ENCODE results near the gene OR1J1. TPM values are rescaled to one million over a fixed set of nuclear protein-coding genes. Genes with fewer than 3 reads are reported as not detected.

The OR1J1 gene, protein sequence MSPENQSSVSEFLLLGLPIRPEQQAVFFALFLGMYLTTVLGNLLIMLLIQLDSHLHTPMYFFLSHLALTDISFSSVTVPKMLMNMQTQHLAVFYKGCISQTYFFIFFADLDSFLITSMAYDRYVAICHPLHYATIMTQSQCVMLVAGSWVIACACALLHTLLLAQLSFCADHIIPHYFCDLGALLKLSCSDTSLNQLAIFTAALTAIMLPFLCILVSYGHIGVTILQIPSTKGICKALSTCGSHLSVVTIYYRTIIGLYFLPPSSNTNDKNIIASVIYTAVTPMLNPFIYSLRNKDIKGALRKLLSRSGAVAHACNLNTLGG
- not detected in 2 replicates for total RNA-seq

- ChIA-PET CTCF (no interaction called here), POLR2A (no interaction called here)
- H3K9me3 Mint-ChIP-seq, result no peaks in the 10 kb centered on the region
- DNase-seq (no peak), ATAC-seq (ENCODE audit: low read depth) (no peak)
- H3K4me1 Mint-ChIP-seq, result no peaks in the 10 kb centered on the region
- TF ChIP-seq, protein P1, sequence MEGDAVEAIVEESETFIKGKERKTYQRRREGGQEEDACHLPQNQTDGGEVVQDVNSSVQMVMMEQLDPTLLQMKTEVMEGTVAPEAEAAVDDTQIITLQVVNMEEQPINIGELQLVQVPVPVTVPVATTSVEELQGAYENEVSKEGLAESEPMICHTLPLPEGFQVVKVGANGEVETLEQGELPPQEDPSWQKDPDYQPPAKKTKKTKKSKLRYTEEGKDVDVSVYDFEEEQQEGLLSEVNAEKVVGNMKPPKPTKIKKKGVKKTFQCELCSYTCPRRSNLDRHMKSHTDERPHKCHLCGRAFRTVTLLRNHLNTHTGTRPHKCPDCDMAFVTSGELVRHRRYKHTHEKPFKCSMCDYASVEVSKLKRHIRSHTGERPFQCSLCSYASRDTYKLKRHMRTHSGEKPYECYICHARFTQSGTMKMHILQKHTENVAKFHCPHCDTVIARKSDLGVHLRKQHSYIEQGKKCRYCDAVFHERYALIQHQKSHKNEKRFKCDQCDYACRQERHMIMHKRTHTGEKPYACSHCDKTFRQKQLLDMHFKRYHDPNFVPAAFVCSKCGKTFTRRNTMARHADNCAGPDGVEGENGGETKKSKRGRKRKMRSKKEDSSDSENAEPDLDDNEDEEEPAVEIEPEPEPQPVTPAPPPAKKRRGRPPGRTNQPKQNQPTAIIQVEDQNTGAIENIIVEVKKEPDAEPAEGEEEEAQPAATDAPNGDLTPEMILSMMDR (IDR thresholded peaks at IDR 0.05), result no peak
- no peaks in the 10 kb centered on the region for H3K36me3 Mint-ChIP-seq (ENCODE audit: low read depth)
- H3K4me3 Mint-ChIP-seq, result no peak within 1 kb of the TSS
- peaks cover 47% of the 10 kb centered on the region for H3K27me3 Mint-ChIP-seq
- no peak within 1 kb of the TSS for H3K27ac Mint-ChIP-seq
- intact Hi-C loops (cut with micrococcal nuclease), result no loop called here
These were observed at the start of gene OR1J1 for GRCh38 chr9:122477826-122478225. Gene OR1J1 (minus strand): TSS chr9:122477926. CDS start chr9:122477926, 0 bp downstream.

- intact Hi-C loops (cut with micrococcal nuclease), result no loop called here
- CTCF ChIA-PET, result interaction anchor here (0.7 kb wide), 1 partner anchor 29 kb away, joined by 3 read pairs; no protein-coding TSS in a partner anchor
- ATAC-seq (ENCODE audit: low read depth) (no peak), DNase-seq (no peak)
- no peak within 1 kb of the TSS for H3K4me3 Mint-ChIP-seq
- TF ChIP-seq, protein P1 (IDR thresholded peaks at IDR 0.05), result no peak
- H3K4me1 Mint-ChIP-seq, result no peaks in the 10 kb centered on the region
- no peaks in the 10 kb centered on the region for H3K9me3 Mint-ChIP-seq
- no peaks in the 10 kb centered on the region for H3K36me3 Mint-ChIP-seq (ENCODE audit: low read depth)
- POLR2A ChIA-PET, result no interaction called here
- H3K27me3 Mint-ChIP-seq, result peaks cover 14% of the 10 kb centered on the region
- H3K27ac Mint-ChIP-seq, result no peak within 1 kb of the TSS
These were observed 49.5 kb upstream of the OR1J1 start, which contains the start of gene OR1N1 for GRCh38 chr9:122527193-122527592. Gene OR1N1 (minus strand): TSS chr9:122527293. CDS start chr9:122527293, 0 bp downstream.

GRCh38 chr9:122526602-122527001, 48.9 kb upstream of the OR1J1 start:
- Mint-ChIP-seq H3K36me3 (ENCODE audit: low read depth) (no peaks in the 10 kb centered on the region), H3K4me1 (no peaks in the 10 kb centered on the region), H3K27me3 (peaks cover 14% of the 10 kb centered on the region), H3K4me3 (no peak overlapping the region), H3K9me3 (no peaks in the 10 kb centered on the region), H3K27ac (no peak overlapping the region)
- no peak for DNase-seq
- intact Hi-C loops (cut with micrococcal nuclease), result no loop called here
- TF ChIP-seq, protein P1 (IDR thresholded peaks at IDR 0.05), result no peak
- ATAC-seq (ENCODE audit: low read depth), result no peak
- ChIA-PET POLR2A (no interaction called here), CTCF (no interaction called here)

- intact Hi-C loops (cut with micrococcal nuclease), result no loop called here
- peaks cover 15% of the 10 kb centered on the region for H3K27me3 Mint-ChIP-seq
- H3K4me3 Mint-ChIP-seq, result no peak overlapping the region
- no peaks in the 10 kb centered on the region for H3K36me3 Mint-ChIP-seq (ENCODE audit: low read depth)
- H3K9me3 Mint-ChIP-seq, result no peaks in the 10 kb centered on the region
- POLR2A ChIA-PET, result no interaction called here
- H3K4me1 Mint-ChIP-seq, result no peaks in the 10 kb centered on the region
- no peak for ATAC-seq (ENCODE audit: low read depth)
- TF ChIP-seq, protein P1 (IDR thresholded peaks at IDR 0.05), result no peak
- H3K27ac Mint-ChIP-seq, result no peak overlapping the region
- CTCF ChIA-PET, result no interaction called here
- no peak for DNase-seq
These were observed 41.6 kb upstream of the OR1J1 start for GRCh38 chr9:122519376-122519775.

DNA sequence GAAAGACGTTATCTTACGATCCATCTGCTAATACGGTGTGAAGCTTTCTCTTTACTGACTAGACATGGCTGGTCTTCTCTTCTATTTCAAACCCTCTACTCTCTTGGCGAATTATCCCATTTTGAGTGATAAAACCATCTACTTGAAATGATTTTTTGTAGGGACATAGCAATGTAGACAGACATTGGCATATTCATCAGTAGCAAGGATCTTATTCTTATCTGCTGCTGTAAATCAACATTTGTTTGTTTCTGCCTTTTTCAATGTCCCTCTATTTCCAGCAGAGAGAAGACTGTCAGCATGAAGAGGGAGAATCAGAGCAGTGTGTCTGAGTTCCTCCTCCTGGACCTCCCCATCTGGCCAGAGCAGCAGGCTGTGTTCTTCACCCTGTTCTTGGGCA, 41.1 kb upstream of the OR1J1 start, which contains the start of gene OR1J4:
OR1J4 (plus strand) TSS at position 301 of the 400 bp plus-strand sequence; CDS start at position 301, 0 bp downstream.
- H3K27me3 Mint-ChIP-seq, result peaks cover 18% of the 10 kb centered on the region
- ATAC-seq (ENCODE audit: low read depth) (no peak), DNase-seq (no peak)
- no peak within 1 kb of the TSS for H3K27ac Mint-ChIP-seq
- no peaks in the 10 kb centered on the region for H3K36me3 Mint-ChIP-seq (ENCODE audit: low read depth)
- intact Hi-C loops (cut with micrococcal nuclease), result no loop called here
- POLR2A ChIA-PET, result no interaction called here
- no peaks in the 10 kb centered on the region for H3K4me1 Mint-ChIP-seq
- no peaks in the 10 kb centered on the region for H3K9me3 Mint-ChIP-seq
- TF ChIP-seq, protein P1 (IDR thresholded peaks at IDR 0.05), result no peak
- H3K4me3 Mint-ChIP-seq, result no peak within 1 kb of the TSS
- CTCF ChIA-PET, result no interaction called here
